HCT116 (cell line): ENCODE results near the gene FAAP24. TPM values are rescaled to one million over a fixed set of nuclear protein-coding genes. Genes with fewer than 3 reads are reported as not detected.

Experiments used
- ATAC-seq: fragments of 200-7000 bp; cut with Tn5 transposase; 2 replicates; pipeline ENCODE4 v1.9.1; 2020; ENCODE audit warnings: mild to moderate bottlenecking, moderate library complexity
- BruUV-seq: library from RNA; stranded (reverse); fragments of 400-500 nt; replicated peaks from 2 replicates; lab custom pipeline; 2021; lab: Mats Ljungman, UMichigan
- CTCF ChIA-PET: fragments of 300-600 bp; sonication (Branson Sonifier 250); formaldehyde crosslinking; loops from one replicate; lab custom pipeline; 2021; ENCODE audit warnings: antibody characterized with exemption; lab: Charles Lee
- POLR2A ChIA-PET: fragments of 300-600, 350-600 bp; sonication (Branson Sonifier 250); formaldehyde crosslinking; loops from one replicate; lab custom pipeline; 2021; ENCODE audit warnings: antibody characterized with exemption; lab: Charles Lee
- RAD21 ChIA-PET, 2 experiments: fragments of 300-600 bp; sonication (Branson Sonifier 250); formaldehyde crosslinking; loops; one replicate each; lab custom pipeline; 2023; ENCODE audit warnings: low total read pairs in 2 of 2; ENCODE audit not compliant: uncharacterized antibody in 2 of 2, unreplicated experiment in 2 of 2, low non-redundant PET in 1 of 2; lab: Charles Lee
- DNase-seq: peaks from one replicate; pipeline ENCODE4 v3.0.0-alpha.2; 2010; ENCODE audit warnings: low read depth, low spot score
- H2AFZ ChIP-seq: fragments of 200-600 bp; shearing (Covaris generic), sonication (generic); 2 replicates; pipeline ENCODE4 v1.6.1; 2017; ENCODE audit warnings: low read depth, mixed run types, mixed read lengths, antibody characterized with exemption, low read length; ENCODE audit not compliant: poor library complexity, severe bottlenecking
- H3K27ac ChIP-seq: 2 replicates; pipeline ENCODE4 v1.5.1; 2012; ENCODE audit warnings: low read depth, low read length
- H3K27me3 ChIP-seq: fragments of 200-600 bp; sonication (generic); 2 replicates; pipeline ENCODE4 v1.6.1; 2016; ENCODE audit warnings: mixed run types, low read length, mixed read lengths; ENCODE audit not compliant: insufficient read depth
- H3K36me3 ChIP-seq, 2 experiments: fragments of 200-500 bp in 1 of 2; fragments of 200-600 bp in 1 of 2; sonication (Bioruptor generic) in 1 of 2; sonication (generic) in 1 of 2; 2 replicates each; pipeline versions ENCODE4 v1.5.1 to v1.6.1; 2014 to 2016; ENCODE audit warnings: low read length in 2 of 2, inconsistent platforms in 1 of 2, mixed read lengths in 1 of 2, mixed run types in 1 of 2; ENCODE audit not compliant: insufficient read depth in 2 of 2, control insufficient read depth in 1 of 2
- H3K4me1 ChIP-seq, 2 experiments: fragments of 200-600 bp in 1 of 2; sonication (generic) in 1 of 2; 2 replicates each; pipeline versions ENCODE4 v1.5.1 to v1.6.1; 2012 to 2017; ENCODE audit warnings: low read length in 2 of 2, inconsistent platforms in 1 of 2, mild to moderate bottlenecking in 1 of 2, mixed read lengths in 1 of 2, mixed run types in 1 of 2, moderate library complexity in 1 of 2; ENCODE audit not compliant: insufficient read depth in 2 of 2, control insufficient read depth in 1 of 2
- H3K4me2 ChIP-seq: fragments of 200-600 bp; sonication (generic); 2 replicates; pipeline ENCODE4 v1.6.1; 2017; ENCODE audit warnings: mixed run types, low read length, mixed read lengths
- H3K4me3 ChIP-seq, 2 experiments: fragments of 200-600 bp in 1 of 2; sonication (generic) in 1 of 2; replicated peaks in 1 of 2; 2 replicates each; pipeline ENCODE4 v1.5.1; 2011 to 2016; ENCODE audit warnings: low read length in 2 of 2, control low read depth in 1 of 2, low read depth in 1 of 2, mild to moderate bottlenecking in 1 of 2, mixed read lengths in 1 of 2, mixed run types in 1 of 2
- H3K79me2 ChIP-seq: fragments of 200-600 bp; sonication (generic); 2 replicates; pipeline ENCODE4 v1.6.1; 2017; ENCODE audit warnings: mild to moderate bottlenecking, mixed run types, low read length, moderate library complexity, mixed read lengths; ENCODE audit not compliant: insufficient read depth
- H3K9ac ChIP-seq: fragments of 200-600 bp; sonication (generic); 2 replicates; pipeline ENCODE4 v1.6.1; 2016; ENCODE audit warnings: low read length, mixed read lengths
- H3K9me2 ChIP-seq: fragments of 200-600 bp; sonication (generic), shearing (Covaris generic); 2 replicates; pipeline ENCODE4 v1.6.1; 2017; ENCODE audit warnings: mixed run types, mild to moderate bottlenecking, moderate library complexity; ENCODE audit not compliant: insufficient read depth
- H3K9me3 ChIP-seq, 2 experiments: fragments of 200-500 bp in 1 of 2; fragments of 200-600 bp in 1 of 2; sonication (Bioruptor generic) in 1 of 2; sonication (generic) in 1 of 2; 2 replicates each; pipeline ENCODE4 v1.6.1; 2014 to 2017; ENCODE audit warnings: low read length in 2 of 2, mixed read lengths in 2 of 2, inconsistent platforms in 1 of 2, low read depth in 1 of 2, mild to moderate bottlenecking in 1 of 2, mixed run types in 1 of 2, moderate library complexity in 1 of 2; ENCODE audit not compliant: control insufficient read depth in 1 of 2, insufficient read depth in 1 of 2
- H4K20me1 ChIP-seq: fragments of 200-600 bp; sonication (generic), shearing (Covaris generic); 2 replicates; pipeline ENCODE4 v1.6.1; 2017; ENCODE audit warnings: mixed run types, mild to moderate bottlenecking, moderate library complexity; ENCODE audit not compliant: insufficient read depth
- ATF3 ChIP-seq: IDR thresholded peaks from 2 replicates; pipeline ENCODE4 v1.6.1; 2012
- CBX3 ChIP-seq: IDR thresholded peaks from 2 replicates; pipeline ENCODE4 v1.6.1; 2012; ENCODE audit warnings: low read depth
- CEBPB ChIP-seq: IDR thresholded peaks from 2 replicates; pipeline ENCODE4 v1.6.1; 2012; ENCODE audit warnings: low read depth
- EGR1 ChIP-seq: IDR thresholded peaks from 2 replicates; pipeline ENCODE4 v1.6.1; 2012; ENCODE audit warnings: low read depth
- EZH2 ChIP-seq: fragments of 200-600 bp; sonication (generic); IDR thresholded peaks from 2 replicates; pipeline ENCODE4 v1.6.1; 2017; ENCODE audit warnings: antibody characterized with exemption, mixed run types
- FOSL1 ChIP-seq: IDR thresholded peaks from 2 replicates; pipeline ENCODE4 v1.6.1; 2012; ENCODE audit warnings: low read depth
- JUND ChIP-seq: IDR thresholded peaks from 2 replicates; pipeline ENCODE4 v1.6.1; 2012
- MAX ChIP-seq: IDR thresholded peaks from 2 replicates; pipeline ENCODE4 v1.6.1; 2012
- POLR2AphosphoS5 ChIP-seq: IDR thresholded peaks from 2 replicates; pipeline ENCODE4 v1.6.1; 2011; ENCODE audit warnings: mild to moderate bottlenecking, low read depth, low read length, moderate library complexity
- RAD21 ChIP-seq: IDR thresholded peaks from 2 replicates; pipeline ENCODE4 v1.6.1; 2012; ENCODE audit warnings: low read depth, mild to moderate bottlenecking
- REST ChIP-seq: IDR thresholded peaks from 2 replicates; pipeline ENCODE4 v1.6.1; 2012; ENCODE audit warnings: low read depth
- SIN3A ChIP-seq: IDR thresholded peaks from 2 replicates; pipeline ENCODE4 v1.6.1; 2012; ENCODE audit warnings: low read depth
- SP1 ChIP-seq: IDR thresholded peaks from 2 replicates; pipeline ENCODE4 v1.6.1; 2012; ENCODE audit warnings: low read depth
- SRF ChIP-seq: IDR thresholded peaks from 2 replicates; pipeline ENCODE4 v1.6.1; 2012; ENCODE audit warnings: low read depth
- TCF7L2 ChIP-seq: IDR thresholded peaks from 2 replicates; pipeline ENCODE4 v1.7.0; 2011; ENCODE audit warnings: borderline replicate concordance, inconsistent platforms; ENCODE audit not compliant: insufficient read depth, insufficient read length; ENCODE audit errors: extremely low read depth
- YY1 ChIP-seq: IDR thresholded peaks from 2 replicates; pipeline ENCODE4 v1.6.1; 2011; ENCODE audit warnings: low read length, low read depth, moderate library complexity, mild to moderate bottlenecking; ENCODE audit not compliant: insufficient replicate concordance; ENCODE audit errors: extremely low read depth
- ZFX ChIP-seq: fragments of 450-650 bp; IDR thresholded peaks from 2 replicates; pipeline ENCODE4 v1.6.1; 2017
- ZNF274 ChIP-seq: fragments of 200-500 bp; sonication (Bioruptor generic); IDR thresholded peaks from 2 replicates; pipeline ENCODE4 v1.6.1; 2014; ENCODE audit warnings: mild to moderate bottlenecking, low read depth, low read length, inconsistent platforms
- intact Hi-C: fragments of 100-400 bp; cut with micrococcal nuclease; formaldehyde crosslinking; loops from 2 replicates; pipeline ENCODE4 v1.10.0; 2022
- total RNA-seq: library from RNA; stranded (reverse); gene quantifications from one replicate; pipeline ENCODE4 v1.2.1, GENCODE V29; 2021; ENCODE audit not compliant: unreplicated experiment
- TF ChIP-seq, protein P1 (sequence below): IDR thresholded peaks from 2 replicates; pipeline ENCODE4 v1.6.1; 2011; ENCODE audit warnings: mild to moderate bottlenecking, low read length, moderate library complexity; ENCODE audit not compliant: insufficient replicate concordance; ENCODE audit errors: extremely low read depth

FAAP24 gene
- total RNA-seq, 1 experiment from 2014 or later = 4.9 TPM

GRCh38 chr19:32971715-32972540 is at the start of gene FAAP24, which contains the start of gene CEP89 (continued):
- peak; percentile 89 for TF ChIP-seq TCF7L2
- TF ChIP-seq, all 23 proteins: peak for 9

- POLR2A ChIA-PET = no interaction called here
- Histone ChIP-seq H4K20me1 (no peaks in the 10 kb centered on the region), H3K79me2 (no peaks in the 10 kb centered on the region), H3K27ac (no peak overlapping the region), H3K9me2 (no peaks in the 10 kb centered on the region), H2AFZ (no peak overlapping the region), H3K4me3 (no peak overlapping the region), H3K27me3 (no peaks in the 10 kb centered on the region), H3K4me1 (no peaks in the 10 kb centered on the region), H3K36me3 (peaks cover 0 to 3% of the 10 kb centered on the region in 2 experiments; a peak in 3 of 4 replicates), H3K4me2 (no peak overlapping the region), H3K9me3 (no peaks in the 10 kb centered on the region), H3K9ac (no peak overlapping the region)
- DNase-seq (no peak), ATAC-seq (no peak)
- RAD21 ChIA-PET = no interaction called here
- intact Hi-C loops = no loop called here
- CTCF ChIA-PET = no interaction called here
- no TSS peak for BruUV-seq
- TF ChIP-seq YY1 (no peak), SP1 (no peak), CBX3 (no peak), REST (no peak), FOSL1 (no peak), SRF (no peak), SIN3A (no peak), EZH2 (no peak), ATF3 (no peak), CEBPB (no peak), MAX (no peak), ZNF274 (no peak), ZFX (no peak), EGR1 (no peak), RAD21 (no peak), JUND (no peak), POLR2AphosphoS5 (no peak)
- TF ChIP-seq, protein P1, sequence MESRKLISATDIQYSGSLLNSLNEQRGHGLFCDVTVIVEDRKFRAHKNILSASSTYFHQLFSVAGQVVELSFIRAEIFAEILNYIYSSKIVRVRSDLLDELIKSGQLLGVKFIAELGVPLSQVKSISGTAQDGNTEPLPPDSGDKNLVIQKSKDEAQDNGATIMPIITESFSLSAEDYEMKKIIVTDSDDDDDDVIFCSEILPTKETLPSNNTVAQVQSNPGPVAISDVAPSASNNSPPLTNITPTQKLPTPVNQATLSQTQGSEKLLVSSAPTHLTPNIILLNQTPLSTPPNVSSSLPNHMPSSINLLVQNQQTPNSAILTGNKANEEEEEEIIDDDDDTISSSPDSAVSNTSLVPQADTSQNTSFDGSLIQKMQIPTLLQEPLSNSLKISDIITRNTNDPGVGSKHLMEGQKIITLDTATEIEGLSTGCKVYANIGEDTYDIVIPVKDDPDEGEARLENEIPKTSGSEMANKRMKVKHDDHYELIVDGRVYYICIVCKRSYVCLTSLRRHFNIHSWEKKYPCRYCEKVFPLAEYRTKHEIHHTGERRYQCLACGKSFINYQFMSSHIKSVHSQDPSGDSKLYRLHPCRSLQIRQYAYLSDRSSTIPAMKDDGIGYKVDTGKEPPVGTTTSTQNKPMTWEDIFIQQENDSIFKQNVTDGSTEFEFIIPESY = no peak
Measured at GRCh38 chr19:32924200-32924599, 47.8 kb upstream of the FAAP24 start.
